Common myeloid progenitor, CD34-positive (primary cell): Measurements from ENCODE around the gene CNTFR.

ENCODE experiments used
- CTCF ChIA-PET: fragments of 350-600 bp; sonication (Branson Sonifier 250); formaldehyde crosslinking; loops from one replicate; lab custom pipeline; 2021; ENCODE audit warnings: antibody characterized with exemption; lab: Charles Lee
- POLR2A ChIA-PET: fragments of 350-600 bp; sonication (Branson Sonifier 250); formaldehyde crosslinking; loops from one replicate; lab custom pipeline; 2021; ENCODE audit warnings: antibody characterized with exemption; lab: Charles Lee
- DNase-seq, 3 donors: peaks; one replicate each; pipeline versions ENCODE4 v3.0.0 to v3.0.0-alpha.2; 2013
- H3K27ac ChIP-seq, 2 experiments: 1 replicate in 1 of 2; 2 replicates in 1 of 2; pipeline ENCODE4 v1.7.0; 2013; ENCODE audit warnings: inconsistent platforms in 2 of 2, low read length in 2 of 2, mild to moderate bottlenecking in 2 of 2, low read depth in 1 of 2, moderate library complexity in 1 of 2; ENCODE audit not compliant: severe bottlenecking in 2 of 2, insufficient read depth in 1 of 2, poor library complexity in 1 of 2
- H3K27me3 ChIP-seq, 5 experiments: replicated peaks in 2 of 5; 1 replicate in 3 of 5; 2 replicates in 2 of 5; pipeline versions ENCODE4 v1.6.1 to v1.7.0; 2013; ENCODE audit warnings: low read length in 4 of 5, mild to moderate bottlenecking in 2 of 5, moderate library complexity in 2 of 5, inconsistent platforms in 1 of 5; ENCODE audit not compliant: insufficient read depth in 5 of 5, control insufficient read depth in 4 of 5
- H3K36me3 ChIP-seq, 4 experiments: 1 replicate in 2 of 4; 2 replicates in 2 of 4; pipeline versions ENCODE4 v1.6.1 to v1.7.0; 2013; ENCODE audit warnings: low read length in 3 of 4, control low read depth in 1 of 4, mild to moderate bottlenecking in 1 of 4; ENCODE audit not compliant: control insufficient read depth in 4 of 4, insufficient read depth in 4 of 4
- H3K4me1 ChIP-seq, 4 experiments: 1 replicate in 3 of 4; 2 replicates in 1 of 4; pipeline versions ENCODE4 v1.6.1 to v1.7.1; 2013; ENCODE audit warnings: low read length in 3 of 4, mild to moderate bottlenecking in 3 of 4, control low read depth in 1 of 4, inconsistent platforms in 1 of 4, moderate library complexity in 1 of 4; ENCODE audit not compliant: control insufficient read depth in 4 of 4, insufficient read depth in 4 of 4; ENCODE audit errors: control extremely low read depth in 1 of 4
- H3K4me3 ChIP-seq, 7 experiments: 1 replicate in 4 of 7; 2 replicates in 3 of 7; pipeline versions ENCODE4 v1.5.1 to v1.7.0; 2013; ENCODE audit warnings: mild to moderate bottlenecking in 7 of 7, low read length in 6 of 7, moderate library complexity in 6 of 7, inconsistent platforms in 2 of 7, low read depth in 2 of 7, control low read depth in 1 of 7; ENCODE audit not compliant: insufficient read depth in 4 of 7, control insufficient read depth in 1 of 7; ENCODE audit errors: extremely low read depth in 1 of 7
- H3K9me3 ChIP-seq, 5 experiments: 1 replicate in 4 of 5; 2 replicates in 1 of 5; pipeline versions ENCODE4 v1.6.1 to v1.7.1; 2013; ENCODE audit warnings: low read length in 4 of 5, mild to moderate bottlenecking in 2 of 5, inconsistent platforms in 1 of 5, low read depth in 1 of 5, moderate library complexity in 1 of 5; ENCODE audit not compliant: control insufficient read depth in 4 of 5, insufficient read depth in 2 of 5; ENCODE audit errors: control extremely low read depth in 1 of 5
- WGBS: methylation state at CpG from one replicate; pipeline ENCODE4 v1.1.5; 2013; ENCODE audit not compliant: insufficient coverage; 5-methylcytosine and 5-hydroxymethylcytosine counted together

CNTFR gene

GRCh38 chr9:34627716-34628655 is 38.5 kb upstream of the CNTFR start:
- Histone ChIP-seq H3K36me3 (no peaks in the 10 kb centered on the region), H3K27ac (no peak overlapping the region), H3K4me3 (peak overlapping the region in 5 of 7 experiments; percentile 29 to 66 (median 57)), H3K27me3 (peaks cover 11 to 85% (median 43%) of the 10 kb centered on the region in 5 experiments), H3K4me1 (peaks cover 0 to 28% (median 9%) of the 10 kb centered on the region in 4 experiments), H3K9me3 (no peaks in the 10 kb centered on the region)
- WGBS = 26% methylated on average over 15 of the region's 20 CpGs
- CTCF ChIA-PET = interaction anchor here (1.3 to 10.7 kb wide), 4 partner anchors 10 to 18 kb away, joined by 4 to 293 read pairs (median 6); partner anchors contain the start of genes RPP25L and SIGMAR1
- no peak for DNase-seq
- POLR2A ChIA-PET = no interaction called here

- H3K36me3 ChIP-seq = no peaks in the 10 kb centered on the region
- peaks cover 0 to 33% (median 9%) of the 10 kb centered on the region in 4 experiments for H3K4me1 ChIP-seq
- 57% methylated on average over 1 of the region's 3 CpGs for WGBS
- no peak overlapping the region for H3K4me3 ChIP-seq
- no peak for DNase-seq
- H3K9me3 ChIP-seq = peaks cover 0 to 6% (median 0%) of the 10 kb centered on the region in 5 experiments
- POLR2A ChIA-PET = interaction anchor here (0.7 kb wide), 1 partner anchor 11 kb away, joined by 3 read pairs; no protein-coding TSS in a partner anchor
- H3K27ac ChIP-seq = no peak overlapping the region
- CTCF ChIA-PET = interaction anchor here (1.1 to 7.6 kb wide), 4 partner anchors 8 to 25 kb away, joined by 3 to 82 read pairs (median 19); partner anchors contain the start of gene GALT
- peaks cover 11 to 92% (median 49%) of the 10 kb centered on the region in 5 experiments for H3K27me3 ChIP-seq
Observed at GRCh38 chr9:34625186-34625486, 35.6 kb upstream of the CNTFR start.

- CTCF ChIA-PET = interaction anchor here (0.7 to 7.6 kb wide), 6 partner anchors 9 to 26 kb away, joined by 3 to 82 read pairs (median 3); partner anchors contain the start of gene GALT
- H3K27ac ChIP-seq = no peak overlapping the region
- H3K27me3 ChIP-seq = peaks cover 11 to 87% (median 47%) of the 10 kb centered on the region in 5 experiments
- no peak overlapping the region for H3K4me3 ChIP-seq
- peaks cover 0 to 6% (median 0%) of the 10 kb centered on the region in 5 experiments for H3K9me3 ChIP-seq
- WGBS = 13% methylated on average over 36 of the region's 39 CpGs
- POLR2A ChIA-PET = interaction anchor here (0.7 kb wide), 1 partner anchor 11 kb away, joined by 3 read pairs; no protein-coding TSS in a partner anchor
- H3K4me1 ChIP-seq = peaks cover 2 to 38% (median 13%) of the 10 kb centered on the region in 4 experiments
- DNase-seq = no peak
- no peaks in the 10 kb centered on the region for H3K36me3 ChIP-seq
Observed at GRCh38 chr9:34624475-34625185, 35.1 kb upstream of the CNTFR start.

- WGBS = 4% methylated on average over 46 of the region's 63 CpGs
- no peak overlapping the region for H3K27ac ChIP-seq
- H3K4me1 ChIP-seq = peaks cover 5 to 35% (median 13%) of the 10 kb centered on the region in 4 experiments
- CTCF ChIA-PET = interaction anchor here (0.9 to 7.6 kb wide), 4 partner anchors 8 to 20 kb away, joined by 3 to 82 read pairs (median 19); no protein-coding TSS in a partner anchor
- peak in 2 of 3 donors; percentile 43 to 59 for DNase-seq
- H3K9me3 ChIP-seq = peaks cover 0 to 6% (median 0%) of the 10 kb centered on the region in 5 experiments
- peak overlapping the region in 3 of 7 experiments; percentile 17 to 54 (median 39) for H3K4me3 ChIP-seq
- POLR2A ChIA-PET = no interaction called here
- peaks cover 0 to 3% (median 0%) of the 10 kb centered on the region in 4 experiments for H3K36me3 ChIP-seq
- H3K27me3 ChIP-seq = peaks cover 10 to 77% (median 43%) of the 10 kb centered on the region in 5 experiments
Observed at GRCh38 chr9:34623374-34624235, 34.1 kb upstream of the CNTFR start.

- Histone ChIP-seq H3K4me1 (peaks cover 5 to 29% (median 10%) of the 10 kb centered on the region in 4 experiments), H3K27ac (peak within 1 kb of the TSS; percentile 56 to 78), H3K4me3 (peak within 1 kb of the TSS; percentile 60 to 93 (median 83)), H3K36me3 (peaks cover 2 to 26% (median 23%) of the 10 kb centered on the region in 4 experiments), H3K9me3 (peaks cover 0 to 6% (median 0%) of the 10 kb centered on the region in 5 experiments), H3K27me3 (peaks cover 0 to 44% (median 20%) of the 10 kb centered on the region in 5 experiments)
- peak; percentile 96 to 98 (median 97) for DNase-seq
- 5% methylated on average over 40 of the region's 43 CpGs for WGBS
- ChIA-PET CTCF (interaction anchor here (0.6 to 7.6 kb wide), 10 partner anchors 9 to 1089 kb away, joined by 3 to 82 read pairs (median 4); partner anchors contain the start of genes ARID3C, CCL27, GALT and SIGMAR1), POLR2A (interaction anchor here (1.1 to 1.2 kb wide), 2 partner anchors 9 to 17 kb away, joined by 3 to 4 read pairs; partner anchors contain the start of genes RPP25L and SIGMAR1)
Observed at GRCh38 chr9:34620061-34620994, 30.8 kb upstream of the CNTFR start, which contains the start of gene DCTN3. TSS of gene DCTN3 (minus strand) at chr9:34620495. CDS start at chr9:34620464, 31 bp downstream.
